G401.6 (cell line): ENCODE results near the gene MGLL.

ENCODE experiments used
- FAIRE-seq: peaks from 2 replicates; lab custom pipeline; 2012; peaks lifted over from hg19 to GRCh38; lab: Jason Lieb, UNC

Gene MGLL

DNA sequence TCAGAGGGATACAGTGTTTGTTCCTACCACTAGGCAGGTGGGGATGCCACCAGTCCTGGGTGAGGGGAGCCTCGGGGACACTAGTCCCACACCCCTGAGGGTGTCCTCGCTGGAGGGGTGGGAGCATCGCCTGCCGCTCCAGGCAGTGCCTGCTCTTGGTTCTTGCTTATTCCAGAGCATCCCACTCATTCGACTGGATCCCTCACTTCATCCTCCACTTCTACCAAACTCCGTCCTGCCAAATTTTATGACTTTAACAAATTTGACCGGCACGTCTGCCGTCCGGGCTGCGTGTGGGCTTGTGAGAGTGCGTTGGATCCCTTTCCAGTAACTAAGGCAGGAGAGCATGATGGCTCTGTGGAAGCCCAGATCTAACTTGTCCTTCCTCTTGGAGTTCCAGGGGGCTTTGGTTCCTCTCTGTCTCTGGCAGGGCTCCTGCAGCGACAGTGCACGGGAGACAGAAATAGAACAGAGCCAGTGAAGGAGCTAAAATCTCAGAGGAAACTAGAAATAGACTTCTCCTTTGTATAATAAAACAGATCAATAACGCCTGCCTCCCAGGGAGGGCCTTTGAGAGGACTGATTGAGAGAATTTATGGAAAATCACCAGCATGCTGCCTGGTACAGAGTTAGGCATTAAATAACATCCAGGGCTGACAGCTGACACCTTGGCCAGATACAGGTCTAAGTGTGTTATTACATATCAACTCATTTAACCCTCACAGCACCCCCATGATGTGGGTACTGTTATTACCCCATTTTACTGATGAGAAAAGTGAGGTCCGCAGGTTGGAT, 34.5 kb downstream of the MGLL start:
- no peak for FAIRE-seq

DNA sequence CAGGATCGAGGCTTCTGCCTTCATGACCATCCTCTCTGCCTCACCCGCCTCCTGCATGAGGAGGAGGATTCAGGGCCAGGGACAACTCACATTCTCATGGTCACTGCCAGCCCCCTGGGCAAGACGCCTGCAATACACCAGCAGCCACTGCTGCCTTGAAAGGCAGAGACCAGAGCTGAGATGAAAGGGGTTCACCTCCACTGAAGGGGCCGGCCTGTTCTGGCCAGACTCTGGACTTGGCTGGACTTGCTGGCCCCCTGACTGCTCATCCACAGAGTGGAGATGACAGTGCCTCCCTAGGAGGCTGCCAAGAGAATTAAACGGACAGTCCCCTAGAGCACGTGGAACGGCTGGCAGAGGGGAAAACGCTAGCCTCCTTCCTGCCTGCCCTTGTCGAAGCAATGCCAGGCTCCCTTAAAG, 35.2 kb downstream of the MGLL start:
- FAIRE-seq = no peak

DNA sequence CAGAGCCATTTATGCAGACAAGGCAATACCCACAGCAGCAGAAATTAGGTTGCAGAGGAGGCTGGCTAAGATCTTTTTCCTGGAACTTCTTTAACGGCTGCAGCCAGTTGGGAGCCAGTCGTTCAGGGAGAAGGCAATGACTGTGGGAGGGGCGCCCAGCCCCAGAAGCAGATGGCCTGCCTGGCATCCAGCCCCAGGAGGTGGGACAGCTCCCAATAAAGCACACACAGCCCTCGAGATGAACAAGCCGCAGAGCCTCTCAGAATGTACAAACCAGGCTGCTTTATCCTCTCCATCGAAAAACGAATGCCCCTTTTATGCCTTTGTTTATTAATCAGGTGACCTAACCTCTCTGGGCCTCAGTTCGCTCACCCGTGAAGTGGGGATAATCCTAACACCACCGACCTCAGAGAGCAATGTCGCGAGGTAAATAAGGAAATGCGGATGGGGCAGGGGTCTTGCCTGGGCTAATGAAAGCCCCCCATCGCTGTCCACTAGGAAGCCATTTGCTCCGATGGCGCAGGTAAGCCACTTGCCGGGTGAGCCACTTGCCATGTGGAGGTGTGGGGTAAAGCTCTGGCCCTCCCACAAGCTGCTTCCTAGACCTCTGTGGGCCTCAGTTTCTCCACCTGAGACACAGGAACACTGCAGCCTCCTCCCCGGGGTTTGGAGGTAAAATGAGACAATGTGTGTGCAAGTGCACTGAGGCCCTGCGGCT, 35.8 kb downstream of the MGLL start:
- FAIRE-seq = no peak

DNA sequence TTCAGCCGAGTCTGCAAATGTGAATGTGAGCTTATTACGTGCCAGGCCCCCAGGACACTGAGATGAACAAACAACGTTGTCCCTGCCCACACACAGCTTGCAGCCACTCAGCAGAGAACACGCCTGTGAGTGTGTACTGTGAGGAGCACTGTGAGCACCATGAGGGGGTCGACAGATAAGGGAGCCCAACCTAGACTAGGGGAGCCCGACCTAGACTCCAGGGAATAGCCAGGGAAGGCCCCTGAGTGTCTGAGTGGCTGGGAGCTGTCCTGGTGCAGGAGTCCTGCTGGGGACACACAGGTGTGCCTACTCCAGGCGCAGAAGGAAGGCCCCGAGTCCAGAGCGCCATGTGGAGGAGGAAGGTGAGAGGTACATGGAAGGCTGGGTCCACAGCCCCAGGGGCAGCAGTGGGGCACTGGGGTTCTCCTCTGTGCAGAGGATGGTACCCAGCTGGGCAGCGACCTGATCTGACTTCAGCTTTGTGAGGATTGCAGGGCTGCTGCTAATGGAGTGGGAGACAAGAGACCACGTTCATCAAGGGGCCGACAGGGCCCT, 36.5 kb downstream of the MGLL start:
- no peak for FAIRE-seq

DNA sequence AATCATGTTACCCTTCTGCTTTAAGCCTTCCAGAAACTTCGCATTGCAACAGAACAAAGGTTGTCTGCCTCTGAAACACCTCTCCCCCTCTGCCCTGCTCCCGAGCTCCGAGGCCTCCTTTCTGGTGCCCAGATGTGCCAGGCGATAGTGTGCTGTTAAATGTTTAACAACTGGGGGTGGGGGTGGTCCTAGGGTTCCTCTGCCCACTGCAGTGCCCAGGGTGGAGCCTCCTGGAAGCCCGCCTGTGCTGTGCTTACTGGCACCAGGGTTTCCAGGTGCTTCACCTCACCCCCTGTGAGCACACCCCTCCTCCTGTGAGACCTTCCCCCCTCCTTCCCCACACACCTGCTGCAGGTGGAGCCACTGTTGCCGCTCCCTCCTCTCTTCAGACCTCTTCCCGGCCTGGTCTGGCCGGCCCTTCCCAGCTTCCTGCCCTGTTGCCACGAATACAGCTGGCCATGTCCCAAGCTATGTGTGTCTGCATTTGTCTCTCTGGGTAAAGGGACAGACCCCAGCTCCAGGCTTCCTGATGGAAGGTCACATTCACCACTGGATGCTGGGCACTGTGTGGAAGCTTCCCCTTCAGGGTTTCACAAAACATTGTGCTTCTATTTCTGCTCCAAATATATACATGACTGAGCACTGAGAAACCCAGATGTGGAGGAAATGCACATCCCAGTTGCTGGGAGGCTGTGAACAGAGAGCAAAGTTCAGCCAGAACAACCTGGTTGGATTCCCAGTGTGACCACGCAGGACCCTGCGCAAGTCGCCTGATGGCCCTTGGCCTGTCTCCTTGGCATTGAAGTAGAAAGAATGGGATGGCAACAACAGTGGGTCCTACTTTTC, 37.2 kb downstream of the MGLL start:
- FAIRE-seq = no peak

DNA sequence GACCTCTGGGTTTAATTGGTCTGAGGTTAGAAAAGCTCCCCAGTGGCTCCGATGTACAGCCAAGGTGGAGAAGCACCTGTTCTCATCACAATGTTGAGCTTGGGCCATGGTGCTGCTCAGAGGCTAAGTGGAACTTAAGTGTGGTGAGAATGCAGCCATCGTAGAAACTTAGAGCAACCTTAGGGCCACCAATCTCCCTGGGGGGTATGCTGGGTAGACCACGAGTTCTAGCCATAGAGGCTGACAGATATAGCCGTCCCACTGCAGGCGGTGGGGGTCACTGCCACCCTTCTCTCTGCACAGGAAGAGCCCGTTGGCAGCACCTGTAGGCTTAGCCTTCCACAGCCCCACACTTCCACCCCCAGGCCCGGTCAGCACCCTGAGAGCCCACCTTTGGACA, 38.0 kb downstream of the MGLL start:
- no peak for FAIRE-seq

DNA sequence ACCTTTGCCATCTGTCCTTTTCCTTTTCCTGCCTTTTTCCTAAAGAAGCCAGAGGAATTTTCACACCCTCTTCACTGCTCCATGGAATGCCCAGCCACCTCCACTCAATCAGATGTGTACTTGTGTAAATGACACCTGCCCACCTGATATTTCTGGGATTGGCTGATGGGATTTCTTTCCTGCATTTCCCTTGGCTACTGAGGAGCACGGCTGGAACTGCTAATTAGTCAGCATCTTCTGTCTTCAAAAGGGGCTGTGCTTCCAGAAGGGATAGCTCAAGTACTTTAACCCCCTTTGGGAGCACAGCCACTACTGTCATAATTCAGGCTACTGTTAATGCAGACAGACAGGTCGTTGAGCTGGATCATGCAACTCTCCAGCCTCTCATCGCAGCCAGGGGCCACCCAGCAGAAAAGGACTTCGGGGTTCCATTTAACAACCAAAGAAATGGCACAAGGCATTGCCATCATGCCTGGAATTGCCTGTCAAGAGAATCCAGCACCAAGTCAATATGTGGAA, 38.6 kb downstream of the MGLL start:
- FAIRE-seq = no peak

DNA sequence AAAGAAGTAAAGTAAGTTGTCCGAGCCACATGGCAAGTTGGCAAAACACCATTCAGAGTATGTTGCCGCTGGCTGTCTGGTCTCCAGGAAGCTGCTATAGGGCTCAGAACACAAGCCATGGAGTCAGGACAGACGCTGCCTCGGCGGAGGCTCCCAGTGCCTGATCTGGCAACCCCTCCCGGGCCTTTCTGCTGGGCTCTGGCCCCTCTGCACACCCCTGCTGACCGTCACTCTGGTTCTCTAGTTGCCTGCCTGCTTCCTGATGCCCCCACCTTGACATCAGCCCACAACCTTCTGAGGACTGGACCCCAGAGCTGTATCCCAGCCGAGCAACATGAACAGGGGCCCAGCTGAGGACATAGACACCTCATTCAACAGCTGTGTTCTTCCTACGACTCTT, 39.1 kb downstream of the MGLL start:
- no peak for FAIRE-seq

DNA sequence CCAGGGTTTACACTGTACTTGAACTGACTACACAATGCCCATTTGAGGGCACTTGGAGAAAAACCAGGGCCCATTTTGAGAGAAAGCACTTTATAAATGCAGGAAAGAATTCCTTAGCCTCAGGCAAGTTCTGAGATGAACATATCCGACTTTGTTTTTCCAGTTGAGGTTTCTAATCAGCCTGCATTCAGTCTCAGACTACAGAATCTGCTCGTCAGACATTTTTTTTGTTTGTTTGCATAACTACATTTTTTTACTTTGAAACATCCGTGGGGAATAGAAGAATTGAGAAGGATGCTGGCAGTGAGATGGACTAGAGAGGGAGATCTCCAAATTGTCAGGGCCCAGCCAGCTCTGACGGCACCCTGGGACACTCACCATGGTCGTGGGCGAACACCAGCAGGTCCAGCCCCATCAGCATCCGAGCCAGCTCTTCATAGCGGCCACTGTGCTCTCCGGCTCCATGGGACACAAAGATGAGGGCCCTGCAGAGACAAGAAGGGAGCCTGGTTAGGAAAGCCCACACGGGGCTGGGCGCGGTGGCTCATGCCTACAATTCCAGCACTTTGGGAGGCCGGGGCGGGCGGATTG, 40.8 kb downstream of the MGLL start:
- FAIRE-seq = no peak

DNA sequence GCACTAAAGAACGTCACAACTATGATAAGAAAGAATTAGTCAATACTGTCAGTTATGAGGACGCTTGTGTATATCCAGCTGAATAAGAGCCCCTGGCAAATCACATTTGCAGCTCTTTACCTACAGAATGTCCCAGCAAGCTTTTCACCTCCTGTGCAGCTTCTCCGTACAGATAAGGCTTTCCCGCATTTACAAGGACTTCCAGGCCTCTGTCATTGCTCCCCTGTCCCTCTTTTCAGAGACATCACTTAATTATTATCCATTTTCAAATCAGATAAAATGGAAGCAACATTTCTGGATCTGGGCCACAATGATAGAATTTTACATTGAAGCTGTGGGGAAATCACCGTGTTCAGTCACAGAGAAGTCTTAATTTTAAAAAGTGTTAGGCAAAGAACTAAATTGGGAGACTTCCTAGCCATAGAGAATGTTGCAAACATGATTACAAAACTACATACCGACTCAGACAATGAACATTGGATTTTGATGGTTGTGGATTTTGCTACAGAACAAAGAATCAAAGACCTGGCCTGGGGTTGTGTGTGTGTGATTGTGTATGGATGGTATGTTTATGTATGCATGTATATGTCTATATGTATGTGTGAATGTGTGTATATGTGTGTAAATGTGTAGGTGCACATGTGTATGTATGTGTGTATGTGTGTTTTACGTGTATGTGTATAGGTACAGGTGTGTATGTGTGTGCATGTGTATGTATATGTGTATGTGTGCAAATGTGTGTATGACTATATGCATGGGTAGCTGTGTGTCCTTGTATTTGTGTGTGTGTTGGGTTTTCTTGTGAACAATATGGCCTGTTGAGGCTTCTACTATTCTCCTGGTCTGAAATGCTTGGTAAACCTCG, 41.5 kb downstream of the MGLL start:
- no peak for FAIRE-seq

DNA sequence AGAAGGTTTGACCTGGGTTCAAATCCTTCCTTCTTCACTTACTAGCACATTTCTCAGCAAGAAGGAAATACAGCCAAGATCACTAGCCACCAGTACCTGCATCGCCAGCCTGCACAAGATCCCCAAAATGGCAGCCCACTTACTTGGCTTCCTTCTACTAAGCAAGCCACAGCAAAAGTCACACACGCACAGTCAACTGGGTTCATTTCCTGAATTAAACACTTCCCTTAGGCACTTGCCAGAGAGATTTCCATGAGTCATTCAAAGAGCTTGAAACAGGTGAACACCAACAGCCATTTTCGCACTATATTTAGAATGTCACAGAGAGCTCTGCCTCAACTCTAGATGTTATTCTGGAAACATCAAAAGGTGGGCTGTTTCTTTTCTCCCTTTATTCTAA, 42.6 kb downstream of the MGLL start:
- FAIRE-seq = no peak

DNA sequence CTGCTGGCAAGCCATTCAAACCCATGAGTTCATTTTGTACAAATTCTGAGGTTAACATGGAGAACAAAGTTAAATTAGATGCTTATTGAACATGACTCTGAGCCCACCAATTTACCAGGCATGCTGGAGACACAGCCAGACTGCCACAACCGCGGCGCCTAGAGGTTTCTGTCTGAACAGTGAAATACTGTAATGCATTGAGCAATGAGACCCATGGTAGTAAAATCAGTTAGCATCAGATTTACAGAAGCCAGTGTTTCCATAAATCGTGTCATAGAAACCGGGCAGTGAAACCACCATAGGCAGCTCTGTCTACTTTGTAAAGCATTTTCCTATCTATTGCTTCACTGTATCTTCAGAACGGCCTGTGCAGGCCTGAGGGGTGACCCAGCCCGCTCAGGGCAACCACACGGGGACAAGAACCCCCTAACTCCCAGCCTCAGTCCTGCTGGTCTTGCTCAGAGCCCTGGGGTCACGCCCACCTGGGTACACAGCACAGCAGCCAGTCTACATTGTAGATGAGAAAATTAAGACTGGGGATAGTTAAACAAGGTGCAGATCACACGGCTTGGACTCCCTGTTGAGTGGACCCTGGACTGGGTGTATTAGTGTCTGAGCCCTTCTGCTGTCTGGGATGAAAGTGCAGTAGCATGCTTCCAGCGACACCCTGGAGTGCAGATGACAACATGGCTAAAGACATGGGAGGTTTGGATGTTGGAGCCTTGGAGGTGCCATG, 44.2 kb downstream of the MGLL start:
- FAIRE-seq = no peak

DNA sequence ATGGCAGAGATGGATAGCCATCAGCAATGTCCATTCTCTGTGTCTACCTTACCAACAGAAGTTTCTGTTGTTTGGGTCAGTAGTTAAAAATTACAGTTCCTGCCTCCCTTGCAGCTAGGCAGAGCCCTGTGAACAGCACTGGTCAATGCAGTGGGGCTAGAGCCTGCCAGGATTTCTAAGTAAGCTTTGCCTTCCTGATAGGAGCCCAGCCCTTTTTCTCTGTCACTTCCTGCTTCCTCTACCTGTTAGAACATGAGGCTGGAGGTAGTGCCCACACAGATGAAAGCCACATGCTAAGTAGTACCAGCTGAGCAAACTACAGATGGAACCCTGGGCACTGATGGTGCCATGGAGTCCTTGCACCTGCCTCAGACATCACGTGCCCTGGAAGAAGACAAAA, 45.0 kb downstream of the MGLL start:
- no peak for FAIRE-seq

DNA sequence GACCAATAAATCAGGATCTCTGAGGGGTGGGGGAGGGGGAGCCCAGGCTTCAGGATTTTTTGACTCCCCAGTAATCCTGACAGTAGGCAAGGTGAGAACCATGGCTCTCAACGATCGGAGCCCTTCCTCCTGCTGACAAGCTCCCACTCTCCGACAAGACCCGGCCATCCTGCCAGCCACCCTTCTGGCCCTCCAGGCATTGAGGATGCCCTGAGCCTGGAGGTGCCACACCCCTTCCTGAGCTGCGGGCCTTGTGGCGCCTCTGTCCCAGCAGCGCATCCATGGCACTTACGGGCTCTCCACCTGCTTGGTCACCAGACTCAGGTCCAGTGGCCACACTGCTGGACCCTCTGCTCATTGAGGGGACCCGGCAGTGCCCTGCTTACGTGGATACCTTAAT, 46.0 kb downstream of the MGLL start:
- FAIRE-seq = no peak

DNA sequence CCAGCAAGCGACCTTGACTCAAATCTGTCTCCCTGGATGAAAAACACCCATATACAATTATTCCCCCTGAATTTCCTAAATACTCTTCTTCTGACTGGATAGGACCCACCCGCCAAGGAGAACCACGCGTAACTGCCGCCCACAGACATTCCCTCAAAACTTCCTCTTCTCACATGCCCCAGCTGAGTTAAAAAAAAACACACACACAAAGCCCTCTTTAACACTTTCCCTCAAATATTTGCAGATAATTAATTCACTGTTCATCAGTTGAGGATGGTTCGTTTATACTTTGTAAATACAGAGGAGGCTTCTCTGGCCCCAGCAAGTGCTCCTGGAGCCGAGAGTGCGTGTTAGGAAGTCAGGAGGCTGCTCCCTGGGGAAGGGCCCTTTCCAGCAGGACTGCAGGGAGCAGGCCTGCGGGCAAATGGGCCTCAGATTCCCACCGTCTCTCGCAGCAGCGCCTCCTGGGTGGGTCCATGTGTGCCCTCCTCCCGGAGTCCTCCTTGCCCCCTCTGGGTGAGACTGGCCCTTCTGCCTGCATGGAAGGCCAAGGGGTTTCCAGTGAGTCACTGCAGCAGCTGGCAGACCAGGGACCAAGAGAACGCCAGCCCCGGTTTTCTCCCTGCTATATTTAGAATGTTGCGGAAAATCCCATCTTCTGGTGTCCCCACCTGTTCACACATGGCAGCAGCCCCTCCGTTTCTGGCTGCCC, 46.8 kb downstream of the MGLL start:
- FAIRE-seq = no peak

DNA sequence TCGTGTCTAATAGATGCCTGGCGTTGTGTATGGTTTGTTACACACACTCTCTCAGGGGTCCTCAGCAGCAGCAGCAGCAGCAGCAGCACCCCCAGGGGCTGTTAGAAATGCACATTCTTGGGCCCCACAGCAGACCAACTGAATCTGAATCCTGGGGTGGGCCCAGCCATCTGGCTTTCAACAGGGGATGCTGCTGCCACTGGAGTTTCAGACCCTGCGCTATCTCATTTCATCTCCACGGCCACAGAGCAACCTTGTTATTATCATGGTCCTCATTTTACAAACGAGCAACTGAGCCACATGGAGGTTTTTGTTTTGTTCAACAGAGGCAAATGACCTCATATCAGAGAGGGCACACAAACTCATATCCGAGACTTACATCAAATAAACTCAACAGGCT, 47.7 kb downstream of the MGLL start:
- no peak for FAIRE-seq

DNA sequence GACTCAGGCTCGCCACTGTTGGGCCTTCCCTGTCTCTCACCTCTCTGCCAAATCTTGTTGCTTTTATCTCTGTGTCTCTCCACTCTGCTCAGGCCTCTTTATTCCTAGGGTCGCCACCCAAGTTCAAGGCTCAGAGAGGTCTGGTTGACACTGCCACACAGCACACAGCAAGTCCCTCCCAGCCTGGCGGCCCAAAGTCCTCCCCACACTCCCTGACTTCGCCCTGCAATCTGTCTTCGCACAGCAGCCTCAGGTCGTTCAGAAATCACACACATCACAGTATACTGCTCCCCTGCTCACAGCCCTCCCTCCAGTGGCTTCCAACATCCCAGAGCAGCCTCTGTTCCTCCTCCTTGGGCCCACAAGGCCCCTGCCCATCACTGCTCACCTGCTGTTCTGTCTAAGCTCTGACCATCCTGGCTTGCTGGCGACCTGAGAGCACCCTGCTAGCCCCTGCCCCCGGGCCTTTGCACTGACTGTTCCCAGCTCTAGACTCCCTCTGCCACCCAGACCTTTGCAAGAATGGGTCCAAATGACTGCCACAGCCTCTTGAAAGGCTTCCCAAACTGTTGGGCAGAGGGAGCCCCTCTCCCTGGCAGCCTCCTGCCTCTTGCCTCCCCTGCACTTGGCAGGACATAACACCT, 48.4 kb downstream of the MGLL start:
- FAIRE-seq = no peak

DNA sequence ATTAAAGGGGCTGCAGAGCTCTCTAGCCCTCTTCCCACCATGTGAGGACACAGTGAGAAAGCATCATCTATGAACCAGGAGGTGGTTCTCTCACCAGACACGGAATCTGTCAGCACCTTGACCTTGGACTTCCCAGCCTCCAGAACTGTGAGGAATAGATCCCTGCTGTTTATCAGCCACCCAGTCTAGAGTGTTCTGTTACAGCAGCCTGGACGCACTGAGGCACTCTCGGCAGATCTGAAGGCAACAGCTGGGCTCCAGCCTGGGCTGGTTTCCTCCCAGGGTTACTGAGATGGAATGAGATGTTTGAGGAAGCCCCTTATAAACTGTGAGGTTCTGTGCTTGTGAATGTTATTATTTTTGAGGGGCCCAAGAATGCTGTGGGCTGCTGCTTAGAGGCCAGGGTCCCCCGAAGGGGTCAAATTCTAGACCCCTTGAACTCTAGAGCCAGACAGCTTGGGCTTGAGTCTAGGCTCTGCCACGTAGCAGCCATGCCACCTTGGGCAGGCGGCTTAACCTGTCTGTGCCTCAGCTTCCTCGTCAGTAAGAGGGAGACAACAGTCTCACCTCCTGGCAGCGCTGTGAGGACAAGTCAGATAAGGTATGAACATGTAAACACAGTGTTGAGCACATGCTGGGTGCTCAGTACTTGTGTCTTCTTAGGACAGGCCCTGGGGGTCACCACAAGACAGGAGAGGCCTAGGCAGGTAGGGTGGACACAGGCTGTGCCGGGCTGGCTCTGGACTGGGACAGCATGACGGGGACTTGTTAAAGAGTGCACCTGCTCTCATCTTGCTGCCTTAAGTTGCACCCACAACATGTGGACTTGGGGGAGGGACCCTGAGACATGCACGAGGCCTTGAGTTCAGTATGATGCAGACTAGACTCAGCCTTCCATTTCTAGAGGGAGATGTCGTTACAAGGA, 49.2 kb downstream of the MGLL start:
- FAIRE-seq = no peak
